ENCODE data around the gene GNA12. TPM values are rescaled to one million over a fixed set of nuclear protein-coding genes. Genes with fewer than 3 reads are reported as not detected.

Gene GNA12
- total and polyA plus RNA-seq, 2 experiments from 2014 or later, result 11.2 to 13.8 TPM

GRCh38 chr7:2715341-2716231, 128.5 kb downstream of the GNA12 start:
- H3K9ac ChIP-seq, result no peak overlapping the region
- no peak overlapping the region for H3K27ac ChIP-seq
- H3K9me3 ChIP-seq (ENCODE audit: low read depth), result no peaks in the 10 kb centered on the region
- H4K20me1 ChIP-seq (ENCODE audit: insufficient read depth), result no peaks in the 10 kb centered on the region
- H3F3A ChIP-seq (ENCODE audit: insufficient read depth), result no peaks in the 10 kb centered on the region
- no peaks in the 10 kb centered on the region for H3K27me3 ChIP-seq (replicated peaks; ENCODE audit: insufficient read depth)
- in situ Hi-C loops (cut with MboI), result loop anchor here (25.0 kb wide), 1 partner anchor 447 kb away; no protein-coding TSS in a partner anchor
- H3K9me2 ChIP-seq (ENCODE audit: insufficient read depth), result no peaks in the 10 kb centered on the region
- no peak overlapping the region for H3K4me3 ChIP-seq
- TF ChIP-seq EZH2 (IDR thresholded peaks at IDR 0.05; ENCODE audit: insufficient read depth, poor library complexity, severe bottlenecking), result no peak
- no peak for TF ChIP-seq EZH2phosphoT487 (IDR thresholded peaks at IDR 0.05; ENCODE audit: insufficient read depth, low read depth)
- H3K36me3 ChIP-seq (ENCODE audit: low read depth), result no peaks in the 10 kb centered on the region
- no peaks in the 10 kb centered on the region for H3K79me2 ChIP-seq (ENCODE audit: insufficient read depth)
- no peak for DNase-seq
- no peak overlapping the region for H3K4me2 ChIP-seq (ENCODE audit: unreplicated experiment)
- WGBS, 2 experiments (ENCODE audit: low coverage in 1 of 2, low lambda C conversion rate in 2 of 2, missing lambda C conversion rate in 2 of 2), result 71 to 77% methylated on average over 22 of the region's 22 CpGs
- H2AFZ ChIP-seq, result no peak overlapping the region
- H3K4me1 ChIP-seq (ENCODE audit: insufficient read depth), result no peaks in the 10 kb centered on the region

GRCh38 chr7:2714636-2715035, 129.5 kb downstream of the GNA12 start:
- H4K20me1 ChIP-seq (ENCODE audit: insufficient read depth), result no peaks in the 10 kb centered on the region
- no peaks in the 10 kb centered on the region for H3K9me2 ChIP-seq (ENCODE audit: insufficient read depth)
- H3K27me3 ChIP-seq (replicated peaks; ENCODE audit: insufficient read depth), result no peaks in the 10 kb centered on the region
- no peaks in the 10 kb centered on the region for H3K4me1 ChIP-seq (ENCODE audit: insufficient read depth)
- no peak overlapping the region for H3K27ac ChIP-seq
- 96 to 98% methylated on average over 9 of the region's 9 CpGs for WGBS, 2 experiments (ENCODE audit: low coverage in 1 of 2, low lambda C conversion rate in 2 of 2, missing lambda C conversion rate in 2 of 2)
- no peaks in the 10 kb centered on the region for H3K36me3 ChIP-seq (ENCODE audit: low read depth)
- H3K79me2 ChIP-seq (ENCODE audit: insufficient read depth), result no peaks in the 10 kb centered on the region
- no peak overlapping the region for H3K4me2 ChIP-seq (ENCODE audit: unreplicated experiment)
- H2AFZ ChIP-seq, result no peak overlapping the region
- no peaks in the 10 kb centered on the region for H3K9me3 ChIP-seq (ENCODE audit: low read depth)
- no peak overlapping the region for H3K9ac ChIP-seq
- H3F3A ChIP-seq (ENCODE audit: insufficient read depth), result no peaks in the 10 kb centered on the region
- TF ChIP-seq EZH2phosphoT487 (IDR thresholded peaks at IDR 0.05; ENCODE audit: insufficient read depth, low read depth), result no peak
- TF ChIP-seq EZH2 (IDR thresholded peaks at IDR 0.05; ENCODE audit: insufficient read depth, poor library complexity, severe bottlenecking), result no peak
- DNase-seq, result no peak
- in situ Hi-C loops (cut with MboI), result loop anchor here (25.0 kb wide), 1 partner anchor 448 kb away; no protein-coding TSS in a partner anchor
- H3K4me3 ChIP-seq, result no peak overlapping the region

DNA sequence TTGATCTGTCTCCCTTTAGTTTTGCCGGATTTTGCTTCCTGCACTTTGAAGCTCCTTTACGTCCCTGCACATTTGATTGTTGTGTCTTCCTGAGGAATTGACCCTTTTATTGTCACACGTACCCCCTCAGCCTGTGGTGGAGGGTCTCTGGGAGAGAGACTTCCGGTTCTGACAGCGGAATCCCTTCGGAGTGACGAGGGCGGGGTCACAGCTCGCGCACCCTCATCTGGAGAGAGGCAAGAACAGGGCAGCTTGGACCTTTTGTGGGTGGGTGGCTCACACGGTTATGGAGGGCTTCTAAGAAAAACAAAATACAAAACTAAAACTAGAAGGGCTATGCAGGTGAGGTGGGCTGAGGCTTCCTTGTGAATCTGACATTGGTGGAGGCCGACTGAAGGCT, 130.1 kb downstream of the GNA12 start:
- Histone ChIP-seq H3K27me3 (replicated peaks; ENCODE audit: insufficient read depth) (no peaks in the 10 kb centered on the region), H3K9ac (no peak overlapping the region), H3K9me3 (ENCODE audit: low read depth) (no peaks in the 10 kb centered on the region), H3K27ac (no peak overlapping the region), H3K4me3 (no peak overlapping the region), H3F3A (ENCODE audit: insufficient read depth) (no peaks in the 10 kb centered on the region), H3K4me2 (ENCODE audit: unreplicated experiment) (no peak overlapping the region), H4K20me1 (ENCODE audit: insufficient read depth) (no peaks in the 10 kb centered on the region), H3K9me2 (ENCODE audit: insufficient read depth) (no peaks in the 10 kb centered on the region), H2AFZ (no peak overlapping the region), H3K36me3 (ENCODE audit: low read depth) (no peaks in the 10 kb centered on the region), H3K4me1 (ENCODE audit: insufficient read depth) (no peaks in the 10 kb centered on the region), H3K79me2 (ENCODE audit: insufficient read depth) (no peaks in the 10 kb centered on the region)
- in situ Hi-C loops (cut with MboI), result loop anchor here (25.0 kb wide), 1 partner anchor 448 kb away; no protein-coding TSS in a partner anchor
- 75 to 76% methylated on average over 12 of the region's 12 CpGs for WGBS, 2 experiments (ENCODE audit: low coverage in 1 of 2, low lambda C conversion rate in 2 of 2, missing lambda C conversion rate in 2 of 2)
- DNase-seq, result no peak
- TF ChIP-seq EZH2 (IDR thresholded peaks at IDR 0.05; ENCODE audit: insufficient read depth, poor library complexity, severe bottlenecking), result no peak
- TF ChIP-seq EZH2phosphoT487 (IDR thresholded peaks at IDR 0.05; ENCODE audit: insufficient read depth, low read depth), result no peak

DNA sequence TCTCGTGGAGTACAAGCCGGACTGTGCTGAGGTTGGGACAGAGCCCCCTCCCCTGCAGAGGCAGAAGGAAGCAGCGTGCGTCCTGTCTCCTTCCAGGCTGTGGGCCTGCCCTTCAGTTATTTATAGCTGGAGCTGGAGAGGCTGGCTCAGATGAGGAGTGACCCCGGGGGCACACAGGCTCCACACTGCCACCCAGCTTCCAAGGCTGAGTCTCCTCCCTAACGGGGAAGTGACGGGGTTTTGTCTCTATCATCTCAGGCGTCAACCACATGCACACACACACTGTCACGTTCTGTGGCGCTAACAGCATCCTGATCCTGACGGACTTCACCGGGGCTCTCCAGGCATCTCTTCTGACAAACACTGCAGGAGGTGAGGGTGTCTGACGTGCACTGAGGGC, 130.7 kb downstream of the GNA12 start:
- Histone ChIP-seq H3K9me2 (ENCODE audit: insufficient read depth) (no peaks in the 10 kb centered on the region), H3K36me3 (ENCODE audit: low read depth) (no peaks in the 10 kb centered on the region), H2AFZ (no peak overlapping the region), H3K79me2 (ENCODE audit: insufficient read depth) (no peaks in the 10 kb centered on the region), H3K4me1 (ENCODE audit: insufficient read depth) (no peaks in the 10 kb centered on the region), H3K9me3 (ENCODE audit: low read depth) (no peaks in the 10 kb centered on the region), H4K20me1 (ENCODE audit: insufficient read depth) (no peaks in the 10 kb centered on the region), H3K4me2 (ENCODE audit: unreplicated experiment) (no peak overlapping the region), H3K4me3 (no peak overlapping the region), H3K27ac (no peak overlapping the region), H3K9ac (no peak overlapping the region), H3F3A (ENCODE audit: insufficient read depth) (no peaks in the 10 kb centered on the region), H3K27me3 (replicated peaks; ENCODE audit: insufficient read depth) (no peaks in the 10 kb centered on the region)
- no peak for DNase-seq
- TF ChIP-seq EZH2 (IDR thresholded peaks at IDR 0.05; ENCODE audit: insufficient read depth, poor library complexity, severe bottlenecking) (no peak), EZH2phosphoT487 (IDR thresholded peaks at IDR 0.05; ENCODE audit: insufficient read depth, low read depth) (no peak)
- 78 to 79% methylated on average over 13 of the region's 13 CpGs for WGBS, 2 experiments (ENCODE audit: low coverage in 1 of 2, low lambda C conversion rate in 2 of 2, missing lambda C conversion rate in 2 of 2)
- in situ Hi-C loops (cut with MboI), result loop anchor here (25.0 kb wide), 1 partner anchor 449 kb away; no protein-coding TSS in a partner anchor

Measured in GM23248 (cell line).